Hepatocyte (in vitro differentiated cells): Measurements from ENCODE around the gene PRXL2B. TPM values are rescaled to one million over a fixed set of nuclear protein-coding genes. Genes with fewer than 3 reads are reported as not detected.

Experiments
- DNase-seq: peaks from one replicate; pipeline ENCODE4 v3.0.0-alpha.2; 2016; ENCODE audit warnings: low spot score
- H2AFZ ChIP-seq: fragments of 200-600 bp; sonication (generic); 2 replicates; pipeline ENCODE4 v1.6.0; 2016; ENCODE audit warnings: antibody characterized with exemption, mild to moderate bottlenecking
- H3K27ac ChIP-seq: fragments of 200-600 bp; sonication (generic); 2 replicates; pipeline ENCODE4 v1.5.1; 2016; ENCODE audit warnings: mild to moderate bottlenecking
- H3K27me3 ChIP-seq: fragments of 200-600 bp; sonication (generic); 2 replicates; pipeline ENCODE4 v1.6.1; 2016
- H3K36me3 ChIP-seq: fragments of 200-600 bp; sonication (generic); replicated peaks from 2 replicates; pipeline ENCODE4 v1.5.1; 2016; ENCODE audit warnings: low read depth; ENCODE audit not compliant: insufficient read depth
- H3K4me1 ChIP-seq: fragments of 200-600 bp; sonication (generic); 2 replicates; pipeline ENCODE4 v1.5.1; 2016; ENCODE audit warnings: mild to moderate bottlenecking, moderate library complexity; ENCODE audit not compliant: insufficient read depth
- H3K4me2 ChIP-seq: fragments of 200-600 bp; sonication (generic); 2 replicates; pipeline ENCODE4 v1.6.0; 2016
- H3K4me3 ChIP-seq: fragments of 200-600 bp; sonication (generic); 2 replicates; pipeline ENCODE4 v1.5.1; 2016; ENCODE audit warnings: mild to moderate bottlenecking
- H3K79me2 ChIP-seq: fragments of 200-600 bp; sonication (generic); 2 replicates; pipeline ENCODE4 v1.6.0; 2017; ENCODE audit warnings: mild to moderate bottlenecking
- H3K9me2 ChIP-seq: fragments of 200-600 bp; sonication (generic); replicated peaks from 2 replicates; pipeline ENCODE4 v1.6.0; 2017; ENCODE audit warnings: mild to moderate bottlenecking; ENCODE audit not compliant: insufficient read depth
- H3K9me3 ChIP-seq: fragments of 200-600 bp; sonication (generic); 2 replicates; pipeline ENCODE4 v1.5.1; 2016; ENCODE audit warnings: low read depth, mild to moderate bottlenecking
- H4K20me1 ChIP-seq: fragments of 200-600 bp; sonication (generic); 2 replicates; pipeline ENCODE4 v1.6.0; 2016; ENCODE audit warnings: mild to moderate bottlenecking; ENCODE audit not compliant: insufficient read depth, poor library complexity, severe bottlenecking
- CTCF ChIP-seq: fragments of 200-600 bp; sonication (generic); IDR thresholded peaks from 2 replicates; pipeline ENCODE4 v1.5.1; 2016; ENCODE audit warnings: antibody characterized with exemption, mild to moderate bottlenecking; ENCODE audit not compliant: poor library complexity
- EZH2 ChIP-seq: fragments of 200-600 bp; sonication (generic); IDR thresholded peaks from 2 replicates; pipeline ENCODE4 v1.6.1; 2016; ENCODE audit warnings: antibody characterized with exemption, mild to moderate bottlenecking, borderline replicate concordance
- EZH2phosphoT487 ChIP-seq: fragments of 200-600 bp; sonication (generic); IDR thresholded peaks from one replicate; pipeline ENCODE4 v1.6.1; 2018; ENCODE audit warnings: antibody characterized with exemption, mild to moderate bottlenecking, low read depth, moderate library complexity; ENCODE audit not compliant: unreplicated experiment, severe bottlenecking
- WGBS: methylation state at CpG from one replicate; pipeline ENCODE4 v1.1.6; 2016; ENCODE audit warnings: low lambda C conversion rate; ENCODE audit errors: missing lambda C conversion rate; 5-methylcytosine and 5-hydroxymethylcytosine counted together
- polyA plus RNA-seq: library from polyadenylated mRNA; unstranded; fragments of >200 nt; fragmentation: Nextera tagmentation; extraction: Ambion mirVana; gene quantifications from 2 replicates; pipeline ENCODE4 v1.2.1, GENCODE V29; 2016
- total RNA-seq: library from RNA; depleted of rRNA; stranded (reverse); fragments of >200 nt; gene quantifications from 2 replicates; pipeline ENCODE4 v1.2.3, GENCODE V29; 2014

The PRXL2B gene
- total and polyA plus RNA-seq, 2 experiments from 2014 or later = 36.7 to 41.4 TPM

DNA sequence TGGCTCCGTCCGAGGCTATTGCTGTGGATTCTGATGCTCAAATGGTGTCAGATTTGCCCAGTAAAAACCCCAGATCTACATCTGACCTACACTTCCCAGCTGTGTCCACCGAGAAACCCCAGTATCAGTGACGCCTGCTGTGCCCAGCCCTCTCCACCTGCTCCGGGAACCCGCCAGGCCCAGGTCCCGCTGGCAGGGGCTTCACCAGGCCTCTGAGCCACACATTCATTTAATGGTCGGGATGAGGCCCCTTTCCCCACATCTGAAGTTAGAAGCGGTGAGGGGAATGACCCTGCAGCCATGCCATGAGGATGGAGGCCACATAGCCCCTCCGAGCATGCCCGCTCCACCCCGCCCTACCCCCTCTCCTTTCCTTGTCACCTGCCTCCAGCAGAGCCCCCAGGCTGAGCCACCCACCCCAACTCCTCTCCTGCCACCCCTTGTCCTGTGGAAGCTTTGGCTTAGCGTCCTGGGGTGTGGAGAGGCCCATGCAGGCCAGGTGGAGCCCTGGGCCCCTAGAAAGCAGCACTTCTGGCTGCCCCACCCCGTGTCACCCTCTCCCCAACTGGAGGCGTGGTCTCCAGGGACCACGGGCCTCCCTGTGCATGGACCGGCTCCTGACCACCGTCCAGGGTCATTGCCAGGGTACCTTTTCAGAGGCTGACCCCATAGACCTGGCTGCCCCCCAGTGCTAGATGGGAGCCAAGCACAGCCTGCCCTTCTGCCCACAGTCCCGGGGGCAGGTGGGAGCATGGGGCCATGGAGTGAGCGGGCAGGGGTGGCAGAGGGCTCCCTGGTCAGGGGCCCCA is 22.4 kb upstream of the PRXL2B start:
- Histone ChIP-seq H3K4me1 (no peaks in the 10 kb centered on the region), H3K9me2 (no peaks in the 10 kb centered on the region), H3K79me2 (no peaks in the 10 kb centered on the region), H3K4me3 (no peak overlapping the region), H2AFZ (no peak overlapping the region), H3K36me3 (no peaks in the 10 kb centered on the region), H3K27me3 (no peaks in the 10 kb centered on the region), H4K20me1 (no peaks in the 10 kb centered on the region), H3K9me3 (no peaks in the 10 kb centered on the region), H3K27ac (no peak overlapping the region), H3K4me2 (no peak overlapping the region)
- WGBS = 89% methylated on average over 19 of the region's 20 CpGs
- DNase-seq = no peak
- TF ChIP-seq EZH2 (no peak), EZH2phosphoT487 (no peak), CTCF (no peak)

- WGBS = 66% methylated on average over 14 of the region's 14 CpGs
- H3K36me3 ChIP-seq = no peaks in the 10 kb centered on the region
- H3K4me3 ChIP-seq = no peak overlapping the region
- H4K20me1 ChIP-seq = no peaks in the 10 kb centered on the region
- no peak overlapping the region for H3K4me2 ChIP-seq
- no peak overlapping the region for H3K27ac ChIP-seq
- H3K79me2 ChIP-seq = no peaks in the 10 kb centered on the region
- H3K9me3 ChIP-seq = no peaks in the 10 kb centered on the region
- TF ChIP-seq CTCF (no peak), EZH2phosphoT487 (no peak), EZH2 (no peak)
- no peak for DNase-seq
- H3K27me3 ChIP-seq = no peaks in the 10 kb centered on the region
- H2AFZ ChIP-seq = no peak overlapping the region
- no peaks in the 10 kb centered on the region for H3K4me1 ChIP-seq
- H3K9me2 ChIP-seq = no peaks in the 10 kb centered on the region
Observed at GRCh38 chr1:2564815-2565374, 21.7 kb upstream of the PRXL2B start.

DNA sequence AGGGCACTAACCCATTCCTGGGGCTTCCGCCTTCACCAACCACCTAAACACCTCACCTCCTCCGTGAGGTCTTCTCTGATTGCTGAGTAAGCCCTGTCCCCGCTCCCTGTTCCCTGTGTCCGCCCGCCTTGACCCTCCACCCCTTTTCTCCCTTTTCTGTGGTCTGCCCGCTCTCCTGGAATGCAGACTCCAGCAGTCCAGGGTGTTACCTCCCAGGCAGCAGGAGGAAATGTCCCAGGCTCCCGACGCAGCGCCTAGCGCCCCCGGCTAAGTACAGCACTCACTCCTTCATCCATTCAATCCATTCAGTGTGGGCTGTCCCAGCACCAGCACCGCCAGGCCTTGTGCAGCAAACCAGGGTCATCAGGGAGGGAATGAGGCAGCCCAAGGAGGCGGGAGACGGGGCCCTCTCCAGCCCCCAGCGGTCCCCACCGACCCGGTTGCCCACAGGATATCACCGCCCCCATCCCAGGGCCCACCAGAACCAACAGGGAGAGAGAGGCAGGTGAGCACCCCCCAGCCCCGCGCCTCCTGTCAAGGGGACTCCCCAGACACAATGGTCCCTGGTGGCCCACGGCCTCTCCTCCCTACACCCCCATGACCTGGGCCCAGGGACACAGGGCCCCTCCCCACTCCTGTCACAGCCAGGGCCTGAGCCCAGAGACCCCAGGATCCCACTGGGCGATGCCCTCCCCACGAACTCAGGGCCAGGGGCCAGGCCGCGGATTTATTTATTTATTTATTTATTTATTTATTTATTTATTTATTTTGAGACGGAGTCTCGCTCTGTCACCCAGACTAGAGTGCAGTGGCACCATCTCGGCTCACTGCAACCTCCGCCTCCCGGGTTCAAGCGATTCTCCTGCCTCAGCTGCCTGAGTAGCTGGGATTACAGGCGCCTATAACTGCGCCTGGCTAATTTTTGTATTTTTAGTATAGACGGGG is 20.2 kb upstream of the PRXL2B start:
- TF ChIP-seq EZH2 = no peak
- no peak for TF ChIP-seq EZH2phosphoT487
- no peak for TF ChIP-seq CTCF
- no peaks in the 10 kb centered on the region for H3K4me1 ChIP-seq
- DNase-seq = no peak
- no peaks in the 10 kb centered on the region for H3K9me2 ChIP-seq
- H3K36me3 ChIP-seq = no peaks in the 10 kb centered on the region
- H3K4me3 ChIP-seq = no peak overlapping the region
- no peaks in the 10 kb centered on the region for H3K79me2 ChIP-seq
- H2AFZ ChIP-seq = no peak overlapping the region
- H4K20me1 ChIP-seq = no peaks in the 10 kb centered on the region
- 78% methylated on average over 34 of the region's 34 CpGs for whole genome bisulfite sequencing
- H3K9me3 ChIP-seq = no peaks in the 10 kb centered on the region
- no peaks in the 10 kb centered on the region for H3K27me3 ChIP-seq
- no peak overlapping the region for H3K4me2 ChIP-seq
- H3K27ac ChIP-seq = no peak overlapping the region
